ENCODE measurements around the gene ZNF418. TPM values are rescaled to one million over a fixed set of nuclear protein-coding genes. Genes with fewer than 3 reads are reported as not detected.

The ZNF418 gene
- total and polyA plus RNA-seq, 2 donors (not counting 1 experiment from before 2014, with no cell fraction given): 10.3 to 35.8 TPM

GRCh38 chr19:57914531-57914930 is 20.7 kb downstream of the ZNF418 start:
- Histone ChIP-seq H3K27me3 (replicated peaks in 1 of 4; ENCODE audit: control extremely low read depth in 1 of 4, control insufficient read depth in 3 of 4, insufficient read depth in 4 of 4, low read length in 3 of 4) (no peaks in the 10 kb centered on the region), H3K4me2 (replicated peaks; ENCODE audit: low read depth, low read length, poor library complexity, severe bottlenecking) (no peak overlapping the region), H3K27ac (ENCODE audit: low read length in 2 of 2) (no peak overlapping the region), H3K4me3 (ENCODE audit: control extremely low read depth in 1 of 5, extremely low read depth in 1 of 5, insufficient read depth in 1 of 5, low read depth in 2 of 5, low read length in 4 of 5) (no peak overlapping the region), H3K79me2 (ENCODE audit: control insufficient read depth, insufficient read depth, low read length) (peaks cover 38% of the 10 kb centered on the region), H3K4me1 (ENCODE audit: control insufficient read depth in 2 of 2, insufficient read depth in 2 of 2, low read length in 2 of 2) (peaks cover 9 to 13% of the 10 kb centered on the region in 2 donors), H3K36me3 (replicated peaks in 1 of 2; ENCODE audit: control extremely low read depth in 1 of 2, control insufficient read depth in 1 of 2, extremely low read depth in 1 of 2, insufficient read depth in 2 of 2, low read length in 1 of 2) (peaks cover 1 to 18% of the 10 kb centered on the region in 2 experiments), H3K9ac (ENCODE audit: low read length) (no peak overlapping the region), H4K20me1 (ENCODE audit: control insufficient read depth, insufficient read depth, low read length, poor library complexity, severe bottlenecking) (no peaks in the 10 kb centered on the region), H3K9me3 (ENCODE audit: control extremely low read depth in 1 of 3, control insufficient read depth in 2 of 3, insufficient read depth in 1 of 3, low read length in 2 of 3) (peaks cover 0 to 9% (median 0%) of the 10 kb centered on the region in 3 donors), H2AFZ (ENCODE audit: insufficient read depth, low read depth, low read length, poor library complexity, severe bottlenecking) (no peak overlapping the region)
- H3K27me3 Mint-ChIP-seq: no peaks in the 10 kb centered on the region
- intact Hi-C loops (cut with micrococcal nuclease): no loop called here
- CTCF ChIA-PET: interaction anchor here (1.0 kb wide), 2 partner anchors 11 to 167 kb away, joined by 3 read pairs; partner anchors contain the start of gene ZNF776
- DNase-seq (no peak), ATAC-seq (ENCODE audit: low read depth) (no peak)
- H3K4me1 Mint-ChIP-seq: peaks cover 40% of the 10 kb centered on the region
- POLR2A ChIA-PET: no interaction called here
- peak overlapping the region; percentile 96 for H3K4me3 Mint-ChIP-seq
- no peaks in the 10 kb centered on the region for H3K9me3 Mint-ChIP-seq (ENCODE audit: insufficient read depth)
- no peak for TF ChIP-seq EZH2 (IDR thresholded peaks at IDR 0.05; ENCODE audit: borderline replicate concordance, insufficient read depth, low read depth, low read length, poor library complexity, severe bottlenecking)
- TF ChIP-seq, protein P1, sequence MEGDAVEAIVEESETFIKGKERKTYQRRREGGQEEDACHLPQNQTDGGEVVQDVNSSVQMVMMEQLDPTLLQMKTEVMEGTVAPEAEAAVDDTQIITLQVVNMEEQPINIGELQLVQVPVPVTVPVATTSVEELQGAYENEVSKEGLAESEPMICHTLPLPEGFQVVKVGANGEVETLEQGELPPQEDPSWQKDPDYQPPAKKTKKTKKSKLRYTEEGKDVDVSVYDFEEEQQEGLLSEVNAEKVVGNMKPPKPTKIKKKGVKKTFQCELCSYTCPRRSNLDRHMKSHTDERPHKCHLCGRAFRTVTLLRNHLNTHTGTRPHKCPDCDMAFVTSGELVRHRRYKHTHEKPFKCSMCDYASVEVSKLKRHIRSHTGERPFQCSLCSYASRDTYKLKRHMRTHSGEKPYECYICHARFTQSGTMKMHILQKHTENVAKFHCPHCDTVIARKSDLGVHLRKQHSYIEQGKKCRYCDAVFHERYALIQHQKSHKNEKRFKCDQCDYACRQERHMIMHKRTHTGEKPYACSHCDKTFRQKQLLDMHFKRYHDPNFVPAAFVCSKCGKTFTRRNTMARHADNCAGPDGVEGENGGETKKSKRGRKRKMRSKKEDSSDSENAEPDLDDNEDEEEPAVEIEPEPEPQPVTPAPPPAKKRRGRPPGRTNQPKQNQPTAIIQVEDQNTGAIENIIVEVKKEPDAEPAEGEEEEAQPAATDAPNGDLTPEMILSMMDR (IDR thresholded peaks at IDR 0.05): no peak
- 100% methylated on average over 2 of the region's 3 CpGs for WGBS (ENCODE audit: insufficient coverage)
- peak overlapping the region; percentile 26 for H3K27ac Mint-ChIP-seq

DNA sequence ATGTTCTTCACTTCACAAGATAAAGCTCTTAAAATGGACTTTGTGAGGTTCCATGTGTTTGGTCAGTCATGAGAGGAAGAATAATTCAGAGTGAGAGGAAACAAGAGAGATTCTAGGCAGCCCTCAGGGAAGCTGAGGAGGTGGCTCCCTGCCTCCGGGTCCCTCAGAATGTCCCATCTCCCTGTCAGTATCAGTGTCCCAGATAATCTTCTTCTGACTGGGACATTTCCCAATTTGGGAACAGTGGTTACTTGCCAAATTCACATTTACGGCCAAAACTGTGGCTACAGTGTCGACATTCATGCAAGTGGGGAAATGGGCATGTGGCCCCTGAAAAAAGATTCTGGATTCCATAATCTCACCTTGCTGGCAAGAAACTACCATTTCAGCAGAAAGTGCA is 27.8 kb downstream of the ZNF418 start:
- WGBS (ENCODE audit: insufficient coverage): 100% methylated on average over 2 of the region's 3 CpGs
- intact Hi-C loops (cut with micrococcal nuclease): loop anchor here (5.0 kb wide), 1 partner anchor 40 kb away; the partner anchor contains the start of gene ZNF256
- Histone ChIP-seq H2AFZ (ENCODE audit: insufficient read depth, low read depth, low read length, poor library complexity, severe bottlenecking) (no peak overlapping the region), H4K20me1 (ENCODE audit: control insufficient read depth, insufficient read depth, low read length, poor library complexity, severe bottlenecking) (no peaks in the 10 kb centered on the region), H3K4me2 (replicated peaks; ENCODE audit: low read depth, low read length, poor library complexity, severe bottlenecking) (no peak overlapping the region), H3K4me1 (ENCODE audit: control insufficient read depth in 2 of 2, insufficient read depth in 2 of 2, low read length in 2 of 2) (peaks cover 0 to 8% of the 10 kb centered on the region in 2 donors), H3K4me3 (ENCODE audit: control extremely low read depth in 1 of 5, extremely low read depth in 1 of 5, insufficient read depth in 1 of 5, low read depth in 2 of 5, low read length in 4 of 5) (no peak overlapping the region), H3K9me3 (ENCODE audit: control extremely low read depth in 1 of 3, control insufficient read depth in 2 of 3, insufficient read depth in 1 of 3, low read length in 2 of 3) (peaks cover 0 to 8% (median 0%) of the 10 kb centered on the region in 3 donors), H3K9ac (ENCODE audit: low read length) (no peak overlapping the region), H3K36me3 (replicated peaks in 1 of 2; ENCODE audit: control extremely low read depth in 1 of 2, control insufficient read depth in 1 of 2, extremely low read depth in 1 of 2, insufficient read depth in 2 of 2, low read length in 1 of 2) (peaks cover 1 to 34% of the 10 kb centered on the region in 2 experiments), H3K79me2 (ENCODE audit: control insufficient read depth, insufficient read depth, low read length) (peaks cover 3% of the 10 kb centered on the region), H3K27me3 (replicated peaks in 1 of 4; ENCODE audit: control extremely low read depth in 1 of 4, control insufficient read depth in 3 of 4, insufficient read depth in 4 of 4, low read length in 3 of 4) (no peaks in the 10 kb centered on the region), H3K27ac (ENCODE audit: low read length in 2 of 2) (no peak overlapping the region)
- CTCF ChIA-PET: interaction anchor here (1.2 kb wide), 1 partner anchor 23 kb away, joined by 3 read pairs; no protein-coding TSS in a partner anchor
- ATAC-seq (ENCODE audit: low read depth) (no peak), DNase-seq (no peak)
- TF ChIP-seq, protein P1 (IDR thresholded peaks at IDR 0.05): no peak
- no peak for TF ChIP-seq EZH2 (IDR thresholded peaks at IDR 0.05; ENCODE audit: borderline replicate concordance, insufficient read depth, low read depth, low read length, poor library complexity, severe bottlenecking)
- Mint-ChIP-seq H3K9me3 (ENCODE audit: insufficient read depth) (no peaks in the 10 kb centered on the region), H3K27me3 (no peaks in the 10 kb centered on the region), H3K27ac (no peak overlapping the region), H3K4me3 (no peak overlapping the region), H3K4me1 (peaks cover 21% of the 10 kb centered on the region)
- POLR2A ChIA-PET: no interaction called here
